ENCODE results near the gene C1orf159. TPM values are rescaled to one million over a fixed set of nuclear protein-coding genes. Genes with fewer than 3 reads are reported as not detected.
"Not testable (repeated sequence)": the region's sequence is repeated elsewhere in the genome, so short reads cannot be mapped to it uniquely, and the experiment has no call there.

C1orf159 gene
- total RNA-seq, 2 experiments from 2014 or later, result 11.1 to 11.3 TPM

GRCh38 chr1:1100296-1100695 lies 15.6 kb downstream of the C1orf159 start:
- Mint-ChIP-seq H3K27ac (no peak overlapping the region), H3K27me3 (peaks cover 4% of the 10 kb centered on the region), H3K9me3 (peaks cover 2% of the 10 kb centered on the region), H3K4me3 (no peak overlapping the region), H3K4me1 (ENCODE audit: low read depth) (peaks cover 24% of the 10 kb centered on the region), H3K36me3 (ENCODE audit: low read depth) (no peaks in the 10 kb centered on the region)
- TF ChIP-seq CTCF (IDR thresholded peaks at IDR 0.05), result no peak
- ChIA-PET POLR2A (no interaction called here), CTCF (no interaction called here)
- Histone ChIP-seq H3K27ac (ENCODE audit: low read depth in 1 of 2, low read length in 2 of 2) (no peak overlapping the region), H3K4me3 (ENCODE audit: low read length) (no peak overlapping the region), H3K36me3 (ENCODE audit: insufficient read depth, low read length) (no peaks in the 10 kb centered on the region), H3K4me1 (ENCODE audit: insufficient read depth, low read length) (peaks cover 28% of the 10 kb centered on the region), H3K27me3 (ENCODE audit: control insufficient read depth in 1 of 2, insufficient read depth in 2 of 2, low read length in 2 of 2) (no peaks in the 10 kb centered on the region), H3K9me3 (ENCODE audit: control insufficient read depth in 1 of 2, insufficient read depth in 1 of 2, low read length in 2 of 2) (peaks cover 0 to 19% of the 10 kb centered on the region in 2 experiments)
- intact Hi-C loops (cut with DNase I, micrococcal nuclease), result no loop called here
- DNase-seq (peak in 1 of 14 experiments; percentile 1), ATAC-seq (ENCODE audit: poor library complexity) (no peak)

DNA sequence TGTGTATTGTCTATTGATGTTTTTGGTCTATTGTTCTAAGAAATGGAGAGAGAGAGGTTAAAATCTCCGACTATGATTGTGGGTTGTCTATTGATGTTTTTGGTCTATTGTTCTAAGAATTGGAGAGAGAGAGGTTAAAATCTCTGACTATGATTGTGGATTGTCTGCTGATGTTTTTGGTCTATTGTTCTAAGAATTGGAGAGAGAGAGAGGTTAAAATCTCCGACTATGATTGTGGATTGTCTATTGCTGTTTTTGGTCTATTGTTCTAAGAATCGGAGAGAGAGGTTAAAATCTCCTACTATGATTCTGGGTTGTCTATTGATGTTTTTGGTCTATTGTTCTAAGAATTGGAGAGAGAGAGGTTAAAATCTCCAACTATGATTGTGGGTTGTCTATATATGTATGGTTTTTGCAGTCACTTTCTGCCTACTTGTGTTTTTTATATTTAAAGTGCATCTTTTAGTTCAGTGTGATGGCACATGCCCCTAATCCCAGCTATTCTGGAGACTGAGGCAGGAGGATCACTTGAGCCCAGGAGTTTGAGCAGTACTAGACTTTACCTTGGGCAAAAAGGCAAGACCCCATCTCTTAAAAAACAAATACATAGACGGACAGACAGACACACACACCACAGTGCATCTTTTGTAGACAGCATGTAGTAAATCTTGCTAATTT lies 16.2 kb downstream of the C1orf159 start:
- Histone ChIP-seq H3K9me3 (ENCODE audit: control insufficient read depth in 1 of 2, insufficient read depth in 1 of 2, low read length in 2 of 2) (peaks cover 0 to 19% of the 10 kb centered on the region in 2 experiments), H3K4me1 (ENCODE audit: insufficient read depth, low read length) (peaks cover 26% of the 10 kb centered on the region), H3K27me3 (ENCODE audit: control insufficient read depth in 1 of 2, insufficient read depth in 2 of 2, low read length in 2 of 2) (no peaks in the 10 kb centered on the region), H3K36me3 (ENCODE audit: insufficient read depth, low read length) (no peaks in the 10 kb centered on the region), H3K4me3 (ENCODE audit: low read length) (no peak overlapping the region), H3K27ac (ENCODE audit: low read depth in 1 of 2, low read length in 2 of 2) (no peak overlapping the region)
- ChIA-PET POLR2A (no interaction called here), CTCF (no interaction called here)
- H3K36me3 Mint-ChIP-seq (ENCODE audit: low read depth), result no peaks in the 10 kb centered on the region
- peaks cover 24% of the 10 kb centered on the region for H3K4me1 Mint-ChIP-seq (ENCODE audit: low read depth)
- H3K4me3 Mint-ChIP-seq, result peak overlapping the region; percentile 1
- H3K27ac Mint-ChIP-seq, result peak overlapping the region; percentile 14
- peak in 1 of 14 experiments; percentile 0 for DNase-seq
- peaks cover 4% of the 10 kb centered on the region for H3K27me3 Mint-ChIP-seq
- intact Hi-C loops (cut with DNase I, micrococcal nuclease), result no loop called here
- TF ChIP-seq CTCF (IDR thresholded peaks at IDR 0.05), result no peak
- H3K9me3 Mint-ChIP-seq, result peaks cover 2% of the 10 kb centered on the region
- ATAC-seq (ENCODE audit: poor library complexity), result no peak

- intact Hi-C loops (cut with DNase I, micrococcal nuclease), result no loop called here
- TF ChIP-seq CTCF (IDR thresholded peaks at IDR 0.05), result no peak
- DNase-seq (peak in 4 of 14 experiments; percentile 1 to 76 (median 50)), ATAC-seq (ENCODE audit: poor library complexity) (no peak)
- Mint-ChIP-seq H3K9me3 (peaks cover 2% of the 10 kb centered on the region), H3K27me3 (peaks cover 4% of the 10 kb centered on the region), H3K36me3 (ENCODE audit: low read depth) (no peaks in the 10 kb centered on the region), H3K4me1 (ENCODE audit: low read depth) (peaks cover 20% of the 10 kb centered on the region), H3K4me3 (peak overlapping the region; percentile 1), H3K27ac (peak overlapping the region; percentile 14)
- Histone ChIP-seq H3K4me3 (ENCODE audit: low read length) (no peak overlapping the region), H3K4me1 (ENCODE audit: insufficient read depth, low read length) (peaks cover 18% of the 10 kb centered on the region), H3K27ac (ENCODE audit: low read depth in 1 of 2, low read length in 2 of 2) (no peak overlapping the region), H3K9me3 (ENCODE audit: control insufficient read depth in 1 of 2, insufficient read depth in 1 of 2, low read length in 2 of 2) (peaks cover 0 to 19% of the 10 kb centered on the region in 2 experiments), H3K36me3 (ENCODE audit: insufficient read depth, low read length) (no peaks in the 10 kb centered on the region), H3K27me3 (ENCODE audit: control insufficient read depth in 1 of 2, insufficient read depth in 2 of 2, low read length in 2 of 2) (no peaks in the 10 kb centered on the region)
- CTCF ChIA-PET, result no interaction called here
- POLR2A ChIA-PET, result no interaction called here
These were observed 17.0 kb downstream of the C1orf159 start for GRCh38 chr1:1098681-1099421.

DNA sequence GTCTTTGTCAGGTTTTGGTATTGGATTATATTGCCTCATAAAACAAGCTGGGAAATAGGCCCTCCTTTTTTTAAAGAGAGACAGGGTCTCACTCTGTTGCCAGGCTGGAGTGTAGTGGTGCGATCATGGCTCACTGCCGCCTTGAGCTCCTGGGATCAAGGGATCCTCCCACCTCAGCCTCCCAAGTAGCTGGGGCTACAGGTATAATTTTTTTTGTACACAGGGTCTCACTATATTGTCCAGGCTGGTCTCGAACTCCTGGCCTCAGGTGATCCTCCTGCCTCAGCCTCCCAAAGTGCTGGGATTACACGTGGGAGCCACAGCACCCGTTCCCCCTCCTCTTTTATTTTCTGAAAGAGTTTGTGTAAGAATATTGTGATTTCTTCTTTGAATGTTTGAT lies 19.8 kb downstream of the C1orf159 start:
- H3K4me1 Mint-ChIP-seq (ENCODE audit: low read depth), result peaks cover 12% of the 10 kb centered on the region
- CTCF ChIA-PET; H3K4me3 ChIP-seq (ENCODE audit: low read length); H3K36me3 Mint-ChIP-seq (ENCODE audit: low read depth); H3K27ac ChIP-seq (ENCODE audit: low read depth in 1 of 2, low read length in 2 of 2); ATAC-seq (ENCODE audit: poor library complexity); H3K4me3 Mint-ChIP-seq; H3K9me3 Mint-ChIP-seq; H3K27me3 ChIP-seq (ENCODE audit: control insufficient read depth in 1 of 2, insufficient read depth in 2 of 2, low read length in 2 of 2); POLR2A ChIA-PET; H3K27ac Mint-ChIP-seq; H3K36me3 ChIP-seq (ENCODE audit: insufficient read depth, low read length); DNase-seq; H3K27me3 Mint-ChIP-seq; intact Hi-C loops (cut with DNase I, micrococcal nuclease): not testable (repeated sequence)
- Histone ChIP-seq H3K4me1 (ENCODE audit: insufficient read depth, low read length) (peaks cover 13% of the 10 kb centered on the region), H3K9me3 (ENCODE audit: control insufficient read depth in 1 of 2, insufficient read depth in 1 of 2, low read length in 2 of 2) (peaks cover 0 to 19% of the 10 kb centered on the region in 2 experiments)
